Left lung (tissue), 8 donors: Measurements from ENCODE around the gene BBOF1. TPM values are rescaled to one million over a fixed set of nuclear protein-coding genes. Genes with fewer than 3 reads are reported as not detected.

Source experiments
- polyA plus RNA-seq, 6 donors: library from polyadenylated mRNA; unstranded; fragments of 120-200 nt; gene quantifications; one replicate each; pipeline ENCODE4 v1.2.1, GENCODE V29; 2013; ENCODE audit not compliant: insufficient read length in 6 of 6
- total RNA-seq, 2 donors: library from RNA; stranded (reverse); fragmentation: NEBNext Ultra II Directional; extraction: Animal tissue kit (Norgen Biotek cat#: 25700); gene quantifications; one replicate each; pipeline ENCODE4 v1.2.1, GENCODE V29; 2021
- donor health status: DM: no; HTN: yes; CAD: no.
- donor health status: DM: no; HTN: no; CAD: no.

BBOF1 gene
- total and polyA plus RNA-seq, 8 donors = 2.2 to 36.3 (median 13.3) TPM

Other genes starting within 250 kb of the BBOF1 start
- 1 to 10 TPM; 9.9 to 10.0 TPM for gene PTGR2, start 167.5 kb upstream of the BBOF1 start, total RNA-seq
- gene PTGR2, start 167.5 kb upstream of the BBOF1 start, polyA plus RNA-seq = 10 to 100 TPM; 10.1 to 17.2 (median 12.2) TPM
- gene ZNF410, start 132.5 kb upstream of the BBOF1 start, total RNA-seq = 10 to 100 TPM; 38.7 to 41.6 TPM
- 10 to 100 TPM; 46.0 to 55.6 (median 51.5) TPM for gene ZNF410, start 132.5 kb upstream of the BBOF1 start, polyA plus RNA-seq
- 1 to 10 TPM; 3.0 to 3.9 TPM for gene FAM161B, start 69.3 kb upstream of the BBOF1 start, total RNA-seq
- 10 to 100 TPM; 10.7 to 14.2 (median 13.7) TPM for gene FAM161B, start 69.3 kb upstream of the BBOF1 start, polyA plus RNA-seq
- gene COQ6, start 69.0 kb upstream of the BBOF1 start, total RNA-seq = 10 to 100 TPM; 17.8 to 18.5 TPM
- gene COQ6, start 69.0 kb upstream of the BBOF1 start, polyA plus RNA-seq = 10 to 100 TPM; 30.3 to 38.0 (median 31.8) TPM
- gene ENTPD5, start 61 bp upstream of the BBOF1 start, total RNA-seq = 10 to 100 TPM; 18.7 TPM
- gene ENTPD5, start 61 bp upstream of the BBOF1 start, polyA plus RNA-seq = 10 to 100 TPM; 16.0 to 18.5 (median 17.4) TPM
- gene ALDH6A1, start 65.1 kb downstream of the BBOF1 start, total RNA-seq = 10 to 100 TPM; 23.0 to 62.4 TPM
- gene ALDH6A1, start 65.1 kb downstream of the BBOF1 start, polyA plus RNA-seq = 10 to 100 TPM; 23.6 to 37.1 (median 29.0) TPM
- 10 to 100 TPM; 10.1 to 12.0 TPM for gene LIN52, start 65.6 kb downstream of the BBOF1 start, total RNA-seq
- 10 to 100 TPM; 13.3 to 16.7 (median 16.1) TPM for gene LIN52, start 65.6 kb downstream of the BBOF1 start, polyA plus RNA-seq
- gene VSX2, start 220.1 kb downstream of the BBOF1 start, total RNA-seq = not detected
- gene VSX2, start 220.1 kb downstream of the BBOF1 start, polyA plus RNA-seq = not detected